ENCODE measurements around the gene BEX1. TPM values are rescaled to one million over a fixed set of nuclear protein-coding genes. Genes with fewer than 3 reads are reported as not detected.

BEX1 gene
- total RNA-seq, 6 donors from 2014 or later, result 0.34 to 2.1 (median 1.4) TPM; not detected in 3

DNA sequence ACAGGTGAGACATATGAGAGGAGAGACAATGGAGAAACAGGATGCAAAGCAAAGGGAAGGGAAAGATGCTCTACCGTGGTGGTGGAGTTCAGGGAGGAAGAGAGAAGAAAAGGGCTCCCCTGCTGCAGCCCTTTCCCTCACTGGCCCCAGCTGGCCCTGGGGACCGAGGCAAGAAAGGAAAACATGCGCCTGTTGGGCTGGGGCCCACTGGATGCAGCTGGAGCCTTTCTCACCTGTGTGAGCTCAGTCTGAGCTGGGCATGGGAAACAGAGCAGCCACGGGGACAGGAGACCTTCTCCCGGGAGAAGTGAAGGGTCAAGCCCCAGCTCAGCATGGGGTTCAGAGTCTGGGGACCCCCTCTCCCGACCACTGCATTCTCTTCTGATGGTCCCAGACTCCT lies 17.1 kb upstream of the BEX1 start:
- DNase-seq, result no peak
- no peak for TF ChIP-seq POLR2A (IDR thresholded peaks at IDR 0.05)
- no peak for TF ChIP-seq POLR2AphosphoS5 (IDR thresholded peaks at IDR 0.05)
- TF ChIP-seq, protein P1, sequence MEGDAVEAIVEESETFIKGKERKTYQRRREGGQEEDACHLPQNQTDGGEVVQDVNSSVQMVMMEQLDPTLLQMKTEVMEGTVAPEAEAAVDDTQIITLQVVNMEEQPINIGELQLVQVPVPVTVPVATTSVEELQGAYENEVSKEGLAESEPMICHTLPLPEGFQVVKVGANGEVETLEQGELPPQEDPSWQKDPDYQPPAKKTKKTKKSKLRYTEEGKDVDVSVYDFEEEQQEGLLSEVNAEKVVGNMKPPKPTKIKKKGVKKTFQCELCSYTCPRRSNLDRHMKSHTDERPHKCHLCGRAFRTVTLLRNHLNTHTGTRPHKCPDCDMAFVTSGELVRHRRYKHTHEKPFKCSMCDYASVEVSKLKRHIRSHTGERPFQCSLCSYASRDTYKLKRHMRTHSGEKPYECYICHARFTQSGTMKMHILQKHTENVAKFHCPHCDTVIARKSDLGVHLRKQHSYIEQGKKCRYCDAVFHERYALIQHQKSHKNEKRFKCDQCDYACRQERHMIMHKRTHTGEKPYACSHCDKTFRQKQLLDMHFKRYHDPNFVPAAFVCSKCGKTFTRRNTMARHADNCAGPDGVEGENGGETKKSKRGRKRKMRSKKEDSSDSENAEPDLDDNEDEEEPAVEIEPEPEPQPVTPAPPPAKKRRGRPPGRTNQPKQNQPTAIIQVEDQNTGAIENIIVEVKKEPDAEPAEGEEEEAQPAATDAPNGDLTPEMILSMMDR (IDR thresholded peaks at IDR 0.05), result no peak
- TF ChIP-seq EP300 (IDR thresholded peaks at IDR 0.05), result no peak
- Histone ChIP-seq H3K27me3 (no peaks in the 10 kb centered on the region), H3K4me1 (no peaks in the 10 kb centered on the region), H3K27ac (no peak overlapping the region), H3K9me3 (no peaks in the 10 kb centered on the region), H3K36me3 (no peaks in the 10 kb centered on the region), H3K4me3 (no peak overlapping the region)
- WGBS, 2 donors, result 72 to 76% methylated on average over 3 to 6 of the region's 6 CpGs
- no peak for ATAC-seq (ENCODE audit: low FRiP score in 2 of 2)

DNA sequence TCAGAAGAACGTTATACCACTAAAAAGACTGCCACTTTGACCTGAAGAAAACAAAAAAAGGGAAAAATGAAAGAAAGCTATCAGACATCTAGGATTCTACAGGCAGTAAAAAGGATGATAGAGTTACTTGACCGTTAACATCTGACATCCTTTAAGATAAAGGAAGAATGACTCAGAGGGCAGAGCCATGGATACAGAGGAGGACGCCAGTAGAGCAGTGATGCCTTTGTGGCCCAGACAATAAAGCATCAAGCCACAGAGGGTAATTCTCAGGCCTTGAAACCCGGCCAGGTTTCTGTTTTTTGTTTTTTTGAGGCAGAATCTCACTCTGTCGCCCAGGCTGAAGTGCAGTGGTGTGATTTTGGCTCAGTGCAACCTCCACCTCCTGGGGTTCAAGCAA lies 9.5 kb upstream of the BEX1 start:
- Histone ChIP-seq H3K27ac (no peak overlapping the region), H3K4me3 (no peak overlapping the region), H3K36me3 (no peaks in the 10 kb centered on the region), H3K4me1 (no peaks in the 10 kb centered on the region), H3K27me3 (no peaks in the 10 kb centered on the region), H3K9me3 (no peaks in the 10 kb centered on the region)
- ATAC-seq (ENCODE audit: low FRiP score in 2 of 2) (no peak), DNase-seq (no peak)
- 43 to 45% methylated on average over 5 of the region's 5 CpGs for WGBS, 2 donors
- TF ChIP-seq POLR2A (IDR thresholded peaks at IDR 0.05), result no peak
- no peak for TF ChIP-seq EP300 (IDR thresholded peaks at IDR 0.05)
- TF ChIP-seq, protein P1 (IDR thresholded peaks at IDR 0.05), result no peak
- TF ChIP-seq POLR2AphosphoS5 (IDR thresholded peaks at IDR 0.05), result no peak

DNA sequence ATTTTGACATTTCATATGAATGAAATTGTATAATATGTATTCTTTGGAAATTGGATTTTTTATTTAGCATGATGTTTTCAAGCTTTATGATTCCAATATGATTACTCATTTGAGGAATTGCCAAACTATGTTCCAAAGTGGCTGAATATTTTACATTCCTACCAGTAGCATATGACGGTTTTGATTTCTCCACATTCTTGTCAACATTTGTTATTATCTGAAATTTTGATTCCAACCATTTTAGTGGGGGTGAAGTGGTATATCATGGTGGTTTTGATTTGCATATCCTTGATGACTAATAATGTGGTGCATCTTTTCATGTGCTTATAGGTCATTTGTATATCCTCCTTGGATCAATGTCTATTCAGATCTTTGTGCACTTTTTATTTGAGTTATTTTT lies 2.6 kb upstream of the BEX1 start:
- Histone ChIP-seq H3K36me3 (no peaks in the 10 kb centered on the region), H3K4me1 (peaks cover 0 to 8% (median 0%) of the 10 kb centered on the region in 4 donors), H3K27me3 (no peaks in the 10 kb centered on the region), H3K4me3 (no peak overlapping the region), H3K9me3 (no peaks in the 10 kb centered on the region), H3K27ac (no peak overlapping the region)
- 60 to 74% methylated on average over 1 of the region's 1 CpG for WGBS, 2 donors
- no peak for ATAC-seq (ENCODE audit: low FRiP score in 2 of 2)
- TF ChIP-seq POLR2A (IDR thresholded peaks at IDR 0.05), result no peak
- TF ChIP-seq, protein P1 (IDR thresholded peaks at IDR 0.05), result no peak
- DNase-seq, result no peak

DNA sequence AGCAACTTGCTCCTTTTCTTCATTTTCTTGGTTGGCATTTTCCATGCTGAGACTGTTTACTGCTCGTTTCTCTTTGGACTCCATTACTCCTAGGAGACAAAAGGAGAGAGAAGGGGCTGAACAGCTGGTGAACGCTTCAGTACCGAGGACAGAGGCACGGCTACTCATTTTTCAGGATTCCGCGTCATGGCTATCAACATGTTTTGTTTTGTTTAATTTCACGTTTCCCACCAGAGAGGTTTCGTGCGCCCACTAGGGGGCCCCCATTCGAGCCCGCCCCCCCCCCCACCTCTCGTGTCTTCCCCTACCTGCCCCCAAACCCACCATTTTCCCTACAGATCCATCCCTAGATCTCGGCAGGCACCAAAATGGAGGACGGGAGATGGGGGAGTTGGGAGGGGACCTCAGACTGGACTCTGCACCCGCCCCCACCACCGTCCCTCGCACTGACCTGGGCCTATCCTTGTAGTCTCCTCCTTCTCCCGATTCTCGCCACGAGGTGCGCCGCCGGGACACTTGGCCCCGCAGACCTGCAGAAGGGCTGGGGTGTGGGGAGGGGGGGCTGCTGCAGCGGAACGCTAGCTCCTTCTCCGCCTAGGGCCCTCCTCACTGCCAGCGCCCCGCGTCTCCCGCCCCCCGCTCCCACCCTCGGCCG lies 653 bp downstream of the BEX1 start:
- H3K36me3 ChIP-seq, result no peaks in the 10 kb centered on the region
- ATAC-seq (ENCODE audit: low FRiP score in 2 of 2) (peak in 1 of 2 donors; percentile 30), DNase-seq (peak in 1 of 2 donors; percentile 56)
- H3K4me1 ChIP-seq, result peaks cover 0 to 8% (median 0%) of the 10 kb centered on the region in 4 donors
- H3K27me3 ChIP-seq, result no peaks in the 10 kb centered on the region
- WGBS, 2 donors, result 2 to 30% methylated on average over 9 to 23 of the region's 34 CpGs
- TF ChIP-seq, protein P1 (IDR thresholded peaks at IDR 0.05), result no peak
- no peak for TF ChIP-seq EP300 (IDR thresholded peaks at IDR 0.05)
- H3K4me3 ChIP-seq, result peak overlapping the region in 3 of 4 donors; percentile 30 to 49 (median 32)
- no peak overlapping the region for H3K27ac ChIP-seq
- no peaks in the 10 kb centered on the region for H3K9me3 ChIP-seq

DNA sequence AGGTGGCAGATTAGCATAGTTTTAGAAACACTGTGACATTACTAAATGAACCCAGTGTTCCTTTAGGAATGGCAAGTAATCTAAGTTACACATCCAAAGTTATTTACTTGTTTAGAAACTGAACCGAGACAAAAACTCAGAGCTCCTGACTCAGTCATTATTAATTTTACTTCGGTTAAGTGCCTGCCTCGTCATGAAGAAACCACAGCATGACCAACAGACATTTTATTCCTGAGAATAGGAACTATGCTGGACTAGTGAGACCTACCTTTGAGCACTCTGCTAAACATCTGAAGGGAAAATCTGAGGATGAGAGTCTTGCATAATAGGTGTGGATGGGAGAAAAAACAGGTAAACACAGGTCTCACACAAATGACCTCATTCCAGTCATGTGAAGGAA lies 2.5 kb downstream of the BEX1 start:
- ATAC-seq (ENCODE audit: low FRiP score in 2 of 2) (no peak), DNase-seq (no peak)
- WGBS, 2 donors, result 82 to 89% methylated on average over 3 of the region's 3 CpGs
- H3K4me3 ChIP-seq, result no peak overlapping the region
- TF ChIP-seq EP300 (IDR thresholded peaks at IDR 0.05), result no peak
- no peak for TF ChIP-seq POLR2A (IDR thresholded peaks at IDR 0.05)
- TF ChIP-seq POLR2AphosphoS5 (IDR thresholded peaks at IDR 0.05), result no peak
- TF ChIP-seq, protein P1 (IDR thresholded peaks at IDR 0.05), result no peak
- H3K27me3 ChIP-seq, result no peaks in the 10 kb centered on the region
- H3K27ac ChIP-seq, result no peak overlapping the region
- H3K4me1 ChIP-seq, result peaks cover 0 to 8% (median 0%) of the 10 kb centered on the region in 4 donors
- H3K9me3 ChIP-seq, result no peaks in the 10 kb centered on the region
- no peaks in the 10 kb centered on the region for H3K36me3 ChIP-seq

All from upper lobe of left lung (tissue), 6 donors.